HEK293 (cell line): ENCODE data around the gene HSDL2.
A peak's percentile ranks its signal among the peaks of the same experiment; 100 is the strongest.

ENCODE experiments used
- CTCF ChIA-PET: fragments of 350-600 bp; formaldehyde crosslinking; extraction: SDS; loops from one replicate; lab custom pipeline; 2021; ENCODE audit warnings: antibody characterized with exemption; lab: Yijun Ruan, JAX
- POLR2A ChIA-PET: fragments of 300-600 bp; formaldehyde crosslinking; extraction: SDS; loops from one replicate; lab custom pipeline; 2020; ENCODE audit warnings: antibody characterized with exemption, inconsistent platforms; lab: Yijun Ruan, JAX
- H3K27ac ChIP-seq: fragments of 200-500 bp; sonication (Bioruptor generic); 2 replicates; pipeline ENCODE4 v1.5.1; 2014; ENCODE audit warnings: low read depth, low read length, control low read depth, inconsistent platforms; ENCODE audit errors: extremely low read depth
- H3K36me3 ChIP-seq, 2 experiments: fragments of 200-500 bp in 1 of 2; sonication (Bioruptor generic) in 1 of 2; 1 replicate in 1 of 2; 2 replicates in 1 of 2; pipeline ENCODE4 v1.5.1; 2014 to 2017; ENCODE audit warnings: inconsistent platforms in 2 of 2, low read length in 2 of 2; ENCODE audit not compliant: control insufficient read depth in 2 of 2, insufficient read depth in 1 of 2
- H3K4me1 ChIP-seq: fragments of 200-500 bp; sonication (Bioruptor generic); 2 replicates; pipeline ENCODE4 v1.5.1; 2014; ENCODE audit warnings: mild to moderate bottlenecking, low read length, inconsistent platforms; ENCODE audit not compliant: control insufficient read depth, insufficient read depth
- H3K4me3 ChIP-seq: 2 replicates; pipeline ENCODE4 v1.5.1; 2011; ENCODE audit warnings: low read depth, mild to moderate bottlenecking, control low read depth, low read length, moderate library complexity
- H3K9me3 ChIP-seq: fragments of 200-500 bp; sonication (Bioruptor generic); 2 replicates; pipeline ENCODE4 v1.5.1; 2014; ENCODE audit warnings: low read depth, low read length, inconsistent platforms; ENCODE audit not compliant: control insufficient read depth, insufficient read depth
- CTCF ChIP-seq: fragments of 450-650 bp; formaldehyde crosslinking; IDR thresholded peaks from 2 replicates; pipeline ENCODE4 v1.5.1; 2016; ENCODE audit warnings: missing biosample characterization, missing genetic modification characterization
- OVOL3 ChIP-seq: fragments of 450-650 bp; formaldehyde crosslinking; IDR thresholded peaks from 2 replicates; pipeline ENCODE4 v1.5.1; 2016; ENCODE audit warnings: missing biosample characterization, missing genetic modification characterization
- SETDB1 ChIP-seq: IDR thresholded peaks from one replicate; pipeline ENCODE4 v1.6.1; 2017; ENCODE audit warnings: mild to moderate bottlenecking, low read length, moderate library complexity, mixed read lengths; ENCODE audit not compliant: insufficient read length
- TSHZ1 ChIP-seq: fragments of 450-650 bp; formaldehyde crosslinking; IDR thresholded peaks from 2 replicates; pipeline ENCODE4 v1.5.1; 2016; ENCODE audit warnings: missing biosample characterization, missing genetic modification characterization, borderline replicate concordance
- ZBTB49 ChIP-seq: fragments of 450-650 bp; formaldehyde crosslinking; IDR thresholded peaks from 2 replicates; pipeline ENCODE4 v1.5.1; 2016; ENCODE audit warnings: missing biosample characterization, missing genetic modification characterization, low read depth
- ZBTB6 ChIP-seq: fragments of 450-650 bp; formaldehyde crosslinking; IDR thresholded peaks from 2 replicates; pipeline ENCODE4 v1.5.1; 2017; ENCODE audit warnings: missing biosample characterization, missing genetic modification characterization
- ZFHX2 ChIP-seq: fragments of 450-650 bp; formaldehyde crosslinking; conservative IDR thresholded peaks from 2 replicates; pipeline ENCODE4 v1.5.1; 2016; ENCODE audit warnings: missing biosample characterization, missing genetic modification characterization
- ZFP41 ChIP-seq: fragments of 450-650 bp; formaldehyde crosslinking; IDR thresholded peaks from 2 replicates; pipeline ENCODE4 v1.5.1; 2016; ENCODE audit warnings: missing biosample characterization, missing genetic modification characterization, borderline replicate concordance
- ZNF133 ChIP-seq: fragments of 450-650 bp; formaldehyde crosslinking; IDR thresholded peaks from 2 replicates; pipeline ENCODE4 v1.5.1; 2016; ENCODE audit warnings: missing biosample characterization, missing genetic modification characterization
- ZNF239 ChIP-seq: fragments of 450-650 bp; formaldehyde crosslinking; IDR thresholded peaks from 2 replicates; pipeline ENCODE4 v1.5.1; 2016; ENCODE audit warnings: missing biosample characterization, missing genetic modification characterization
- ZNF274 ChIP-seq, 2 experiments: fragments of 200-500 bp in 1 of 2; fragments of 450-650 bp in 1 of 2; sonication (Bioruptor generic) in 1 of 2; formaldehyde crosslinking in 1 of 2; IDR thresholded peaks; 2 replicates each; pipeline versions ENCODE4 v1.5.1 to v1.6.1; 2014 to 2016; ENCODE audit warnings: borderline replicate concordance in 1 of 2, inconsistent platforms in 1 of 2, low read length in 1 of 2, missing biosample characterization in 1 of 2, missing genetic modification characterization in 1 of 2
- ZNF366 ChIP-seq: fragments of 450-650 bp; formaldehyde crosslinking; conservative IDR thresholded peaks from 2 replicates; pipeline ENCODE4 v1.5.1; 2016; ENCODE audit warnings: missing biosample characterization, missing genetic modification characterization
- ZNF404 ChIP-seq: fragments of 450-650 bp; formaldehyde crosslinking; IDR thresholded peaks from 2 replicates; pipeline ENCODE4 v1.5.1; 2017; ENCODE audit warnings: missing biosample characterization, missing genetic modification characterization
- ZNF48 ChIP-seq: fragments of 450-650 bp; formaldehyde crosslinking; IDR thresholded peaks from 2 replicates; pipeline ENCODE4 v1.5.1; 2016; ENCODE audit warnings: missing biosample characterization, missing genetic modification characterization
- ZSCAN16 ChIP-seq: fragments of 450-650 bp; formaldehyde crosslinking; IDR thresholded peaks from 2 replicates; pipeline ENCODE4 v1.5.1; 2016; ENCODE audit warnings: missing biosample characterization, missing genetic modification characterization

Gene HSDL2

GRCh38 chr9:112493393-112494137 is 113.7 kb downstream of the HSDL2 start (continued):
- no peak for TF ChIP-seq CTCF
- TF ChIP-seq ZNF274 (IDR thresholded peaks at IDR 0.05; ENCODE audit: low read length): no peak
- no peak for TF ChIP-seq ZNF274 (tag by site-specific recombination; IDR thresholded peaks at IDR 0.05; ENCODE audit: borderline replicate concordance)
- TF ChIP-seq ZNF239 (tag by site-specific recombination): no peak

GRCh38 chr9:112494153-112494552 is 114.2 kb downstream of the HSDL2 start:
- ChIA-PET CTCF (no interaction called here), POLR2A (no interaction called here)
- no peaks in the 10 kb centered on the region for H3K9me3 ChIP-seq

GRCh38 chr9:112495614-112496013 is 115.7 kb downstream of the HSDL2 start:
- Histone ChIP-seq H3K9me3 (no peaks in the 10 kb centered on the region), H3K4me1 (peaks cover under 1% of the 10 kb centered on the region; the same call in 1 of the 2 replicates), H3K27ac (no peak overlapping the region), H3K36me3 (peaks cover 5 to 24% of the 10 kb centered on the region in 2 experiments; a peak in 2 of 3 replicates), H3K4me3 (no peak overlapping the region)
- CTCF ChIA-PET: no interaction called here
- TF ChIP-seq ZSCAN16 (tag by site-specific recombination): no peak
- TF ChIP-seq TSHZ1 (tag by site-specific recombination): no peak
- TF ChIP-seq ZNF48 (tag by site-specific recombination): no peak
- TF ChIP-seq ZNF404 (tag by site-specific recombination): no peak
- TF ChIP-seq, all 188 proteins: peak for 0
- POLR2A ChIA-PET: no interaction called here

More at GRCh38 chr9:112494153-112494552, 114.2 kb downstream of the HSDL2 start:
- Histone ChIP-seq H3K27ac (no peak overlapping the region), H3K36me3 (peaks cover 5 to 24% of the 10 kb centered on the region in 2 experiments; a peak in 2 of 3 replicates), H3K4me1 (peaks cover 9% of the 10 kb centered on the region; the same call in 1 of the 2 replicates), H3K4me3 (no peak overlapping the region)
- TF ChIP-seq ZNF133 (tag by site-specific recombination) (peak; percentile 99), SETDB1 (peak; percentile 94), ZFHX2 (tag by site-specific recombination) (no peak)

- peaks cover 5 to 24% of the 10 kb centered on the region in 2 experiments; a peak in 2 of 3 replicates for H3K36me3 ChIP-seq
- no peaks in the 10 kb centered on the region for H3K4me1 ChIP-seq
- no peaks in the 10 kb centered on the region for H3K9me3 ChIP-seq
- TF ChIP-seq OVOL3: no peak
- no peak for TF ChIP-seq ZBTB49 (tag by site-specific recombination)
- no peak for TF ChIP-seq ZBTB6 (tag by site-specific recombination)
- no peak for TF ChIP-seq ZFP41 (tag by site-specific recombination)
- TF ChIP-seq ZNF366: no peak
- no peak overlapping the region for H3K27ac ChIP-seq
- H3K4me3 ChIP-seq: no peak overlapping the region
- ChIA-PET POLR2A (no interaction called here), CTCF (no interaction called here)
Measured at GRCh38 chr9:112496074-112496722, 116.3 kb downstream of the HSDL2 start.
